Myocyte (in vitro differentiated cells): ENCODE measurements around the gene NAIP. TPM values are rescaled to one million over a fixed set of nuclear protein-coding genes. Genes with fewer than 3 reads are reported as not detected.

Experiments used
- total RNA-seq: library from RNA; depleted of rRNA; stranded (reverse); fragments of >200 nt; gene quantifications from 2 replicates; pipeline ENCODE4 v1.2.3, GENCODE V29; 2014

Gene NAIP
- total RNA-seq, 1 donor from 2014 or later = 1.2 TPM

Other genes with a start within 250 kb of the NAIP start
- gene SERF1A, start 124.7 kb downstream of the NAIP start, total RNA-seq = 8.6 and 11.0 TPM in 2 replicates
- 30.2 and 33.8 TPM in 2 replicates for gene SMN1, start 100.3 kb downstream of the NAIP start, total RNA-seq
- gene GTF2H2, start 42.3 kb upstream of the NAIP start, total RNA-seq = 28.5 and 28.9 TPM in 2 replicates